Epithelial cell of proximal tubule (primary cell): ENCODE results near the gene NATD1. TPM values are rescaled to one million over a fixed set of nuclear protein-coding genes. Genes with fewer than 3 reads are reported as not detected.
A peak's percentile ranks its signal among the peaks of the same experiment; 100 is the strongest.

Source experiments
- DNase-seq: peaks from one replicate; pipeline ENCODE4 v3.0.0-alpha.2; 2011; ENCODE audit warnings: low read depth
- H3K4me3 ChIP-seq: 2 replicates; pipeline ENCODE4 v1.5.1; 2011; ENCODE audit warnings: low read depth, mild to moderate bottlenecking, low read length
- total RNA-seq: library from RNA; depleted of rRNA; stranded (reverse); fragments of >200 nt; gene quantifications from 2 replicates; pipeline ENCODE4 v1.2.3, GENCODE V29; 2015
- TF ChIP-seq, protein P1 (sequence below): conservative IDR thresholded peaks from 2 replicates; pipeline ENCODE4 v1.5.1; 2012; ENCODE audit warnings: low read depth, mild to moderate bottlenecking, low read length

The NATD1 gene
- total RNA-seq, 1 donor from 2014 or later: 6.4 TPM

DNA sequence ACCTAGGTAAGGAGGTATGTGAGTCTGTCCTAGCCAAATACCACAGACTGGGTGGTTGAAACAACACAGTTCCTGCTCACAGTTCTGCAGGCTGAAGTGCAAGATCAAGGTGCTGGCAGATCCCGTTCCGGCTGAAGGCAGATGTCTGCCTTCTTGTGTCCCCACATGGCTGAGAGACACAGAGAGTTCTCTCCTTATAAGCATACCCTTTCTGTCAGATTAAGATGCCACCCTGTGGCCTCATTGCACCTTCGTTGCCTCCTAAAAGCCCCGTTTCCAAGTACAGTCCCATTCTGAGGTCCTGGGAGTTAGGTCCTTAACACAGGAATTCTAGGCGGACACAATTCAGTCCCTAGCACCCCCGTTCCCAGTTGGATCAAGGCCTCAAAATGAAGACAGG is 30.1 kb downstream of the NATD1 start:
- DNase-seq: no peak
- TF ChIP-seq, protein P1, sequence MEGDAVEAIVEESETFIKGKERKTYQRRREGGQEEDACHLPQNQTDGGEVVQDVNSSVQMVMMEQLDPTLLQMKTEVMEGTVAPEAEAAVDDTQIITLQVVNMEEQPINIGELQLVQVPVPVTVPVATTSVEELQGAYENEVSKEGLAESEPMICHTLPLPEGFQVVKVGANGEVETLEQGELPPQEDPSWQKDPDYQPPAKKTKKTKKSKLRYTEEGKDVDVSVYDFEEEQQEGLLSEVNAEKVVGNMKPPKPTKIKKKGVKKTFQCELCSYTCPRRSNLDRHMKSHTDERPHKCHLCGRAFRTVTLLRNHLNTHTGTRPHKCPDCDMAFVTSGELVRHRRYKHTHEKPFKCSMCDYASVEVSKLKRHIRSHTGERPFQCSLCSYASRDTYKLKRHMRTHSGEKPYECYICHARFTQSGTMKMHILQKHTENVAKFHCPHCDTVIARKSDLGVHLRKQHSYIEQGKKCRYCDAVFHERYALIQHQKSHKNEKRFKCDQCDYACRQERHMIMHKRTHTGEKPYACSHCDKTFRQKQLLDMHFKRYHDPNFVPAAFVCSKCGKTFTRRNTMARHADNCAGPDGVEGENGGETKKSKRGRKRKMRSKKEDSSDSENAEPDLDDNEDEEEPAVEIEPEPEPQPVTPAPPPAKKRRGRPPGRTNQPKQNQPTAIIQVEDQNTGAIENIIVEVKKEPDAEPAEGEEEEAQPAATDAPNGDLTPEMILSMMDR: no peak
- no peak overlapping the region for H3K4me3 ChIP-seq

DNA sequence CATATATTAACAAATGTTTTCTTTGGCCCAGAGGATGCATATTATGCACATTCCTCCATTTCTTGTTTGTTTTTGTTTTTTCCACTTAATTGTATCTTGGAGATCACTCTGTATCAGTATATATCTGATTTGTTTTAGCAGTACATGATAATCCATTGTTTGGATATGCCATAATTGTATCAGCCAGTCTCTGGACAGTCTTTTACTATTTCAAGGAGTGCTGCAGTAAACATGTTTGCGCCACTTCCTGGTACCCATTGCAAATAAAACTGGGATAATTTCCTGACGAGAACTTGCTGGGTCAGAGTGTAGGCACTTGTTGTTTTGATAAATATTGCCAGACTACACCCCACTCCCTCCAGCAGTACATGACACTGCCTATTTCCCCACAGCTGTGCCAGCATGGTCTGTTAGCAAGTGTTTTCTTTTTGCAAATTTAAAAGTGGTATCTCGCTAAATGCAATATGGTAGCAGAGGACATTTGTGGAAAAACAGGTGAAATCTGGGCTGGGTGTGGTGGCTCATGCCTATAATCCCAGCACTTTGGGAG is 34.3 kb downstream of the NATD1 start:
- DNase-seq: no peak
- no peak overlapping the region for H3K4me3 ChIP-seq
- TF ChIP-seq, protein P1: no peak

- no peak overlapping the region for H3K4me3 ChIP-seq
- TF ChIP-seq, protein P1: peak; percentile 8
- DNase-seq: no peak
Measured at GRCh38 chr17:21218101-21218500, 35.1 kb downstream of the NATD1 start.

GRCh38 chr17:21217346-21217745 is 35.9 kb downstream of the NATD1 start:
- no peak overlapping the region for H3K4me3 ChIP-seq
- TF ChIP-seq, protein P1: no peak
- no peak for DNase-seq

DNA sequence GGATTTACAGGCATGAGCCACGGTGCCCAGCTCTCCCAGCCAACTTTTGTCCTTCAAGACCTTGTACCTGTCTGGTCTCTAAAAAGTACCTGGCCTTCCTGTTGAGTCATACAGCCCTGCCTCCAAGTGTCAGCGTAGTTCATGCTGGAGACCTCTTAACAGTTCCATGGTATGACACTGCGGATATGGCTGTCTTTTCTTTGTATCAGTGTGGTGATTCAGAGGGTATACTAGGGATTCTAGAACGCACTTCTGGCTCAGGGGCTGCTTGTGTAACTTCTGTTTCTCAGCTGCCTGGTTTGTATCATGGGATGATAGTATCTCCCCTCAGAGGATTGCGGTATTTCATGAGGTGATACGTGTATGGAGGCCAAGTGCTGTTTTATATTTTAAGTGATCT is 37.3 kb downstream of the NATD1 start:
- no peak for DNase-seq
- H3K4me3 ChIP-seq: no peak overlapping the region
- TF ChIP-seq, protein P1: no peak

GRCh38 chr17:21214777-21215541 is 38.3 kb downstream of the NATD1 start:
- TF ChIP-seq, protein P1: no peak
- DNase-seq: no peak

More at GRCh38 chr17:21214777-21215541, 38.3 kb downstream of the NATD1 start:
- H3K4me3 ChIP-seq: peak overlapping the region; percentile 100
